Spleen (tissue), 3 donors: ENCODE results near the gene HSD11B1.

Experiments
- POLR2A ChIP-seq, 3 donors: fragments of 450-650 bp; IDR thresholded peaks; one replicate each; pipeline ENCODE4 v1.5.1; 2017; ENCODE audit warnings: antibody characterized with exemption in 3 of 3, mild to moderate bottlenecking in 1 of 3
- POLR2AphosphoS5 ChIP-seq, 3 donors: sonication (generic); formaldehyde crosslinking; IDR thresholded peaks; one replicate each; pipeline ENCODE4 v1.5.1; 2017; ENCODE audit warnings: antibody characterized with exemption in 3 of 3

DNA sequence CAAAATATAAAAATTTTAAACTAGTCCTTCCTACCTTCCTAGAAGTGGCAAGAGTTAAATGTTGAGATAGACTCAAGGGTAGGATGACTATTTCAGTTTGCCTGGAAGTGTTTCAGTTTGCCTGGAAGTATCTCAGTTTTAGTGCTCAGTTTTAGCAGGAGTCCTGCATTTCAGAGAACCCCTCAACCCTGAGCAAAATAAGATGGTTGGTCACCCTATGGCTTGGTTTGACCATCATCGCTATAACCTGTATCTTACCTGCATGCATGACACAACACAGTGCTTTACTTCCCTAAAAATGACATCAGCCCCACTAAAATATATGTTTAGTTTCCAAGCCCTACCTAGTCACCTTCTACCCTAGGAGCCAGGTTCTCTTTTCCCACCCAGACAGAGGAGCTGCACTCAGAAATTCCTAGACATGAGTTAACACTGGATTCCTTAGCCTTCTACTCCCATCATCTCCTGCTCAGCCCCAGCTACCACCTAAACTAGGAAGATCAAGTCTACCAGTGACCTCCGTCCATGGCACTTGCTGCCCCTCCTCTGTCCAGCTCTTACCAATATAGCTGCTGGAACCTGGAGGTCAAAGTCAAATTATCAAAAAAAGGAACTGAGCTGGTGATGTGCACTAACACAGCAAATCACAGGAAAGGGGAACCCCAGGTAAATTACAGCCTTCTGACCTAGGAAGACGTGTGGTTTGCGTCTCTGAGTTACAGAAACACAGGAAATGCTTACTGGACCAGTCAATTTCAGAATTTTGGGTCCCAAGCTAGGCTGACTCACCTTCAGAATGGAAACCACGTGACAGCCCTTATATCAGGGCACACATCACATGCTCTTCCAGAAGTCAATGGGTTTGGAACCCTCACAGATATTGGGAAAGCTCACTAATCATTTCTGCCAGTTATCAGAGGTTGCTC is 31.7 kb upstream of the HSD11B1 start:
- peak in 1 of 3 donors; percentile 60 for TF ChIP-seq POLR2AphosphoS5 (IDR thresholded peaks at IDR 0.05)
- no peak for TF ChIP-seq POLR2A (IDR thresholded peaks at IDR 0.05)
